ENCODE measurements around the gene TK1. TPM values are rescaled to one million over a fixed set of nuclear protein-coding genes. Genes with fewer than 3 reads are reported as not detected.
"Not testable (repeated sequence)": the region's sequence is repeated elsewhere in the genome, so short reads cannot be mapped to it uniquely, and the experiment has no call there.

TK1 gene
- total RNA-seq, 1 donor from 2014 or later, result 51.8 TPM

GRCh38 chr17:78180083-78180482 is 6.8 kb downstream of the TK1 start:
- no peak for DNase-seq (ENCODE audit: extremely low read depth, low read depth, low spot score)

GRCh38 chr17:78179372-78179771 is 7.5 kb downstream of the TK1 start:
- no peak for DNase-seq (ENCODE audit: extremely low read depth, low read depth, low spot score)

GRCh38 chr17:78176548-78177025 is 10.3 kb downstream of the TK1 start:
- DNase-seq (ENCODE audit: extremely low read depth, low read depth, low spot score), result no peak

- no peak for DNase-seq (ENCODE audit: extremely low read depth, low read depth, low spot score)
These were observed 11.2 kb downstream of the TK1 start for GRCh38 chr17:78175643-78175981.

GRCh38 chr17:78174870-78175642 is 11.8 kb downstream of the TK1 start:
- DNase-seq (ENCODE audit: extremely low read depth, low read depth, low spot score), result no peak

GRCh38 chr17:78174346-78174869 is 12.4 kb downstream of the TK1 start:
- DNase-seq (ENCODE audit: extremely low read depth, low read depth, low spot score), result no peak

- no peak for DNase-seq (ENCODE audit: extremely low read depth, low read depth, low spot score)
These were observed 13.6 kb downstream of the TK1 start for GRCh38 chr17:78173097-78173715.

- no peak for DNase-seq (ENCODE audit: extremely low read depth, low read depth, low spot score)
These were observed 14.4 kb downstream of the TK1 start for GRCh38 chr17:78172249-78173051.

- DNase-seq (ENCODE audit: extremely low read depth, low read depth, low spot score), result not testable (repeated sequence)
These were observed 15.1 kb downstream of the TK1 start for GRCh38 chr17:78171591-78172248.

- DNase-seq (ENCODE audit: extremely low read depth, low read depth, low spot score), result no peak
These were observed 15.9 kb downstream of the TK1 start for GRCh38 chr17:78170692-78171590.

GRCh38 chr17:78168903-78169793 is 17.7 kb downstream of the TK1 start:
- DNase-seq (ENCODE audit: extremely low read depth, low read depth, low spot score), result no peak

GRCh38 chr17:78168242-78168902 is 18.5 kb downstream of the TK1 start, which contains the start of gene SYNGR2:
Gene SYNGR2, plus strand, starts transcription at chr17:78168581. Its CDS starts 36 bp downstream, at chr17:78168617.
- DNase-seq (ENCODE audit: extremely low read depth, low read depth, low spot score), result no peak

GRCh38 chr17:78166416-78166815 is 20.4 kb downstream of the TK1 start:
- DNase-seq (ENCODE audit: extremely low read depth, low read depth, low spot score), result no peak

GRCh38 chr17:78164748-78165607 is 21.9 kb downstream of the TK1 start:
- no peak for DNase-seq (ENCODE audit: extremely low read depth, low read depth, low spot score)

- DNase-seq (ENCODE audit: extremely low read depth, low read depth, low spot score), result no peak
These were observed 22.7 kb downstream of the TK1 start for GRCh38 chr17:78163881-78164747.

- no peak for DNase-seq (ENCODE audit: extremely low read depth, low read depth, low spot score)
These were observed 27.2 kb downstream of the TK1 start for GRCh38 chr17:78159575-78160158.
